Karpas-422 (cell line): Measurements from ENCODE around the gene HECW1. TPM values are rescaled to one million over a fixed set of nuclear protein-coding genes. Genes with fewer than 3 reads are reported as not detected.
A peak's percentile ranks its signal among the peaks of the same experiment; 100 is the strongest.

Source experiments
- DNase-seq: peaks from one replicate; pipeline ENCODE4 v3.0.0-alpha.2; 2015
- H2AFZ ChIP-seq: fragments of 200-600 bp; sonication (generic); 2 replicates; pipeline ENCODE4 v1.6.1; 2014; ENCODE audit warnings: antibody characterized with exemption, low read length, mixed read lengths
- H3K27ac ChIP-seq: fragments of 200-600 bp; sonication (generic); 2 replicates; pipeline ENCODE4 v1.5.1; 2014; ENCODE audit warnings: mild to moderate bottlenecking, low read length, moderate library complexity
- H3K27me3 ChIP-seq: fragments of 200-600 bp; sonication (generic); 2 replicates; pipeline ENCODE4 v1.6.1; 2014; ENCODE audit warnings: low read length, mixed read lengths
- H3K36me3 ChIP-seq: fragments of 200-600 bp; sonication (generic); 2 replicates; pipeline ENCODE4 v1.6.1; 2014; ENCODE audit warnings: low read length, mixed read lengths; ENCODE audit not compliant: insufficient read depth
- H3K4me1 ChIP-seq: fragments of 200-600 bp; sonication (generic); 2 replicates; pipeline ENCODE4 v1.6.1; 2014; ENCODE audit warnings: mild to moderate bottlenecking, low read length, mixed read lengths
- H3K4me2 ChIP-seq: fragments of 200-600 bp; sonication (generic); 2 replicates; pipeline ENCODE4 v1.6.1; 2014; ENCODE audit warnings: low read length, low read depth, mild to moderate bottlenecking; ENCODE audit not compliant: poor library complexity, severe bottlenecking
- H3K4me3 ChIP-seq: fragments of 200-600 bp; sonication (generic); 2 replicates; pipeline ENCODE4 v1.5.1; 2014; ENCODE audit warnings: mild to moderate bottlenecking, antibody characterized with exemption, low read length, mixed read lengths
- H3K79me2 ChIP-seq: fragments of 200-600 bp; sonication (generic); 2 replicates; pipeline ENCODE4 v1.6.1; 2014; ENCODE audit warnings: mild to moderate bottlenecking, low read length, mixed read lengths
- H3K9ac ChIP-seq: fragments of 200-600 bp; sonication (generic); 2 replicates; pipeline ENCODE4 v1.6.0; 2014; ENCODE audit warnings: low read length
- H3K9me2 ChIP-seq: fragments of 200-600 bp; sonication (generic), shearing (Covaris generic); replicated peaks from 2 replicates; pipeline ENCODE4 v1.6.0; 2014; ENCODE audit warnings: mild to moderate bottlenecking, low read length, moderate library complexity; ENCODE audit not compliant: insufficient read depth
- H3K9me3 ChIP-seq: fragments of 300-700, 200-600 bp; sonication (generic); 2 replicates; pipeline ENCODE4 v1.6.1; 2014; ENCODE audit warnings: low read length, mixed read lengths
- H4K20me1 ChIP-seq: fragments of 200-600 bp; sonication (generic); 2 replicates; pipeline ENCODE4 v1.6.1; 2014; ENCODE audit warnings: mild to moderate bottlenecking, antibody characterized with exemption, low read length, low read depth; ENCODE audit not compliant: insufficient read depth
- total RNA-seq: library from RNA; depleted of rRNA; stranded (reverse); fragments of >200 nt; shearing (Covaris generic); gene quantifications from 2 replicates; pipeline ENCODE4 v1.2.3, GENCODE V29; 2014; ENCODE audit warnings: low replicate concordance

Gene HECW1
- total RNA-seq, 1 experiment from 2014 or later = not detected

- no peaks in the 10 kb centered on the region for H3K9me2 ChIP-seq
- H3K79me2 ChIP-seq = no peaks in the 10 kb centered on the region
- H4K20me1 ChIP-seq = no peaks in the 10 kb centered on the region
- H3K27me3 ChIP-seq = no peaks in the 10 kb centered on the region
- H3K4me3 ChIP-seq = no peak overlapping the region
- no peaks in the 10 kb centered on the region for H3K36me3 ChIP-seq
- no peak overlapping the region for H3K27ac ChIP-seq
- no peak overlapping the region for H2AFZ ChIP-seq
- peak; percentile 46 for DNase-seq
- H3K9ac ChIP-seq = no peak overlapping the region
- H3K4me2 ChIP-seq = no peak overlapping the region
- H3K9me3 ChIP-seq = no peaks in the 10 kb centered on the region
- H3K4me1 ChIP-seq = peaks cover 14% of the 10 kb centered on the region
Observed at GRCh38 chr7:43391518-43391917, 279.1 kb downstream of the HECW1 start.

GRCh38 chr7:43392638-43393330 is 280.3 kb downstream of the HECW1 start:
- H2AFZ ChIP-seq = no peak overlapping the region
- no peak overlapping the region for H3K4me3 ChIP-seq
- H3K27ac ChIP-seq = no peak overlapping the region
- peaks cover 14% of the 10 kb centered on the region for H3K4me1 ChIP-seq
- 0 out of 2 replicates have a peak overlapping the region, but pooled peaks have one; percentile 18 for H3K9ac ChIP-seq
- no peaks in the 10 kb centered on the region for H3K27me3 ChIP-seq
- H3K36me3 ChIP-seq = no peaks in the 10 kb centered on the region
- no peaks in the 10 kb centered on the region for H3K9me2 ChIP-seq
- H3K4me2 ChIP-seq = no peak overlapping the region
- no peaks in the 10 kb centered on the region for H4K20me1 ChIP-seq
- no peaks in the 10 kb centered on the region for H3K79me2 ChIP-seq
- no peak for DNase-seq
- no peaks in the 10 kb centered on the region for H3K9me3 ChIP-seq

- H3K4me3 ChIP-seq = no peak overlapping the region
- no peak overlapping the region for H3K27ac ChIP-seq
- H3K9ac ChIP-seq = no peak overlapping the region
- H4K20me1 ChIP-seq = no peaks in the 10 kb centered on the region
- H3K9me3 ChIP-seq = no peaks in the 10 kb centered on the region
- no peak for DNase-seq
- H2AFZ ChIP-seq = no peak overlapping the region
- peaks cover 14% of the 10 kb centered on the region for H3K4me1 ChIP-seq
- no peaks in the 10 kb centered on the region for H3K36me3 ChIP-seq
- H3K4me2 ChIP-seq = no peak overlapping the region
- no peaks in the 10 kb centered on the region for H3K27me3 ChIP-seq
- no peaks in the 10 kb centered on the region for H3K79me2 ChIP-seq
- no peaks in the 10 kb centered on the region for H3K9me2 ChIP-seq
Observed at GRCh38 chr7:43394441-43395130, 282.1 kb downstream of the HECW1 start.

GRCh38 chr7:43395351-43395750 is 282.9 kb downstream of the HECW1 start:
- H3K27ac ChIP-seq = no peak overlapping the region
- no peak overlapping the region for H3K4me2 ChIP-seq
- H3K4me1 ChIP-seq = peaks cover 14% of the 10 kb centered on the region
- H3K27me3 ChIP-seq = no peaks in the 10 kb centered on the region
- no peaks in the 10 kb centered on the region for H4K20me1 ChIP-seq
- H3K9ac ChIP-seq = no peak overlapping the region
- no peaks in the 10 kb centered on the region for H3K9me3 ChIP-seq
- no peak for DNase-seq
- no peak overlapping the region for H2AFZ ChIP-seq
- H3K36me3 ChIP-seq = no peaks in the 10 kb centered on the region
- H3K79me2 ChIP-seq = no peaks in the 10 kb centered on the region
- H3K9me2 ChIP-seq = no peaks in the 10 kb centered on the region
- no peak overlapping the region for H3K4me3 ChIP-seq

- no peak overlapping the region for H3K27ac ChIP-seq
- H3K4me1 ChIP-seq = peaks cover 14% of the 10 kb centered on the region
- no peaks in the 10 kb centered on the region for H3K79me2 ChIP-seq
- no peaks in the 10 kb centered on the region for H4K20me1 ChIP-seq
- H2AFZ ChIP-seq = no peak overlapping the region
- H3K9me3 ChIP-seq = no peaks in the 10 kb centered on the region
- H3K9ac ChIP-seq = no peak overlapping the region
- DNase-seq = no peak
- no peak overlapping the region for H3K4me2 ChIP-seq
- H3K4me3 ChIP-seq = no peak overlapping the region
- no peaks in the 10 kb centered on the region for H3K27me3 ChIP-seq
- no peaks in the 10 kb centered on the region for H3K36me3 ChIP-seq
- no peaks in the 10 kb centered on the region for H3K9me2 ChIP-seq
Observed at GRCh38 chr7:43396187-43396740, 283.8 kb downstream of the HECW1 start.

- Histone ChIP-seq H3K27ac (no peak overlapping the region), H3K4me2 (no peak overlapping the region), H3K9me3 (no peaks in the 10 kb centered on the region), H4K20me1 (no peaks in the 10 kb centered on the region), H3K4me1 (no peaks in the 10 kb centered on the region), H2AFZ (no peak overlapping the region), H3K36me3 (no peaks in the 10 kb centered on the region), H3K27me3 (no peaks in the 10 kb centered on the region), H3K9ac (no peak overlapping the region), H3K4me3 (no peak overlapping the region), H3K79me2 (no peaks in the 10 kb centered on the region), H3K9me2 (no peaks in the 10 kb centered on the region)
- no peak for DNase-seq
Observed at GRCh38 chr7:43398831-43399230, 286.4 kb downstream of the HECW1 start.

GRCh38 chr7:43405948-43406347 is 293.5 kb downstream of the HECW1 start:
- Histone ChIP-seq H3K27ac (no peak overlapping the region), H3K27me3 (no peaks in the 10 kb centered on the region), H3K9me3 (no peaks in the 10 kb centered on the region), H3K4me1 (no peaks in the 10 kb centered on the region), H3K79me2 (no peaks in the 10 kb centered on the region), H3K36me3 (no peaks in the 10 kb centered on the region), H2AFZ (no peak overlapping the region), H4K20me1 (no peaks in the 10 kb centered on the region), H3K4me2 (no peak overlapping the region), H3K9ac (no peak overlapping the region), H3K4me3 (no peak overlapping the region), H3K9me2 (no peaks in the 10 kb centered on the region)
- DNase-seq = no peak

- Histone ChIP-seq H4K20me1 (no peaks in the 10 kb centered on the region), H3K27me3 (no peaks in the 10 kb centered on the region), H3K4me2 (no peak overlapping the region), H3K36me3 (no peaks in the 10 kb centered on the region), H2AFZ (no peak overlapping the region), H3K27ac (no peak overlapping the region), H3K4me1 (no peaks in the 10 kb centered on the region), H3K4me3 (no peak overlapping the region), H3K9ac (no peak overlapping the region), H3K9me3 (no peaks in the 10 kb centered on the region), H3K9me2 (no peaks in the 10 kb centered on the region), H3K79me2 (no peaks in the 10 kb centered on the region)
- DNase-seq = no peak
Observed at GRCh38 chr7:43406961-43407360, 294.5 kb downstream of the HECW1 start.
